AG04449 (cell line): ENCODE measurements around the gene MRFAP1L1.

ENCODE experiments used
- CTCF ChIA-PET: fragments of 350-600 bp; formaldehyde crosslinking; extraction: SDS; loops from one replicate; lab custom pipeline; 2021; ENCODE audit warnings: antibody characterized with exemption; lab: Yijun Ruan, JAX
- POLR2A ChIA-PET: fragments of 400-600, 350-600 bp; formaldehyde crosslinking; extraction: SDS; loops from one replicate; lab custom pipeline; 2020; ENCODE audit warnings: antibody characterized with exemption, inconsistent platforms; lab: Yijun Ruan, JAX
- DNase-seq: peaks from one replicate; pipeline ENCODE4 v3.0.0-alpha.2; 2010; ENCODE audit warnings: low read depth, low spot score
- H3K4me3 ChIP-seq: 2 replicates; pipeline ENCODE4 v1.5.1; 2011; ENCODE audit warnings: low read depth, mild to moderate bottlenecking, control low read depth, low read length
- TF ChIP-seq, protein P1 (sequence below): IDR thresholded peaks from one replicate; pipeline ENCODE4 v1.5.1; 2011; ENCODE audit warnings: mild to moderate bottlenecking, moderate library complexity, low read length, control low read depth, inconsistent platforms; ENCODE audit not compliant: insufficient read depth; ENCODE audit errors: missing control alignments

Gene MRFAP1L1

DNA sequence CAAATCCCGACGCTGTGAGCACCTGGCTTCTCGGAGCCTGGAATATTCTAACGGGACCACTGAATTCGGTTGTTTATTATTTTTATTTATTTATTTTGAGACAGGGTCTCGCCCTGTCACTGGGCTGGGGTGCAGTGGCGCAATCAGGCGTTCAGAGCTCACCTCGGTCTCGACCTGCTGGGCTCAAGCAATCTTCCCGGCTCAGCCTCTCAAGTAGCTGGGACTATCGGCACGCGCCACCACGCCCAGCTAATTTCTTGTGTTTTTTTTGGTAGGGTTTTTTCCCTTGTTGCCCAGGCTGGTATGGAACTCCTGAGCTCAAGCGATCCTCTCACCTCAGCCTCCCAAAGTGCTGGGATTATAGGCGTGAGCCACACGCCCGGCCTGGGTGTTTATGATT, 37.5 kb downstream of the MRFAP1L1 start:
- DNase-seq: no peak
- TF ChIP-seq, protein P1, sequence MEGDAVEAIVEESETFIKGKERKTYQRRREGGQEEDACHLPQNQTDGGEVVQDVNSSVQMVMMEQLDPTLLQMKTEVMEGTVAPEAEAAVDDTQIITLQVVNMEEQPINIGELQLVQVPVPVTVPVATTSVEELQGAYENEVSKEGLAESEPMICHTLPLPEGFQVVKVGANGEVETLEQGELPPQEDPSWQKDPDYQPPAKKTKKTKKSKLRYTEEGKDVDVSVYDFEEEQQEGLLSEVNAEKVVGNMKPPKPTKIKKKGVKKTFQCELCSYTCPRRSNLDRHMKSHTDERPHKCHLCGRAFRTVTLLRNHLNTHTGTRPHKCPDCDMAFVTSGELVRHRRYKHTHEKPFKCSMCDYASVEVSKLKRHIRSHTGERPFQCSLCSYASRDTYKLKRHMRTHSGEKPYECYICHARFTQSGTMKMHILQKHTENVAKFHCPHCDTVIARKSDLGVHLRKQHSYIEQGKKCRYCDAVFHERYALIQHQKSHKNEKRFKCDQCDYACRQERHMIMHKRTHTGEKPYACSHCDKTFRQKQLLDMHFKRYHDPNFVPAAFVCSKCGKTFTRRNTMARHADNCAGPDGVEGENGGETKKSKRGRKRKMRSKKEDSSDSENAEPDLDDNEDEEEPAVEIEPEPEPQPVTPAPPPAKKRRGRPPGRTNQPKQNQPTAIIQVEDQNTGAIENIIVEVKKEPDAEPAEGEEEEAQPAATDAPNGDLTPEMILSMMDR: no peak
- ChIA-PET CTCF (interaction anchor here (1.5 kb wide), 1 partner anchor 14 kb away, joined by 6 read pairs; no protein-coding TSS in a partner anchor), POLR2A (interaction anchor here (0.7 kb wide), 1 partner anchor 44 kb away, joined by 3 read pairs; the partner anchor contains the start of gene BLOC1S4)
- H3K4me3 ChIP-seq: no peak overlapping the region

DNA sequence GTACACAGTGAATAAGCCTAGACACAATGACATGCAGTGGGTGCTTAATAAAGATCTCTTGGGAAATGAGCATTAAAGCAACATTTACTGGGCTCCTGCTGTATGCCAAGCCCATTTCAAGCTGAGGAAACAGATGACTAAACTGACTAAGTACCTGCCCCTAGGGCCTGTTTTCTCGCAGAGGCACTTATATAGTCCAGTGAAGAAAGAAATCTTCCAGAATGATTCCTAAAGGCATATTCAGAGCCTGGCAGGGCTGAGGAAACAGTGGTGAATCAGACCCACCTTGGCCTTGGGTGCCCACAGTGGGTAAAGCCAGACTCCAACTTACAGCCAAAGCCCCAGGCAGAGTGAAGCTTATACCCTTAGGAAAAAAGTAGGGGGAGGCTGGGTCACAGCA, 38.0 kb downstream of the MRFAP1L1 start:
- TF ChIP-seq, protein P1: no peak
- H3K4me3 ChIP-seq: no peak overlapping the region
- no peak for DNase-seq
- ChIA-PET CTCF (interaction anchor here (1.5 kb wide), 1 partner anchor 13 kb away, joined by 6 read pairs; no protein-coding TSS in a partner anchor), POLR2A (interaction anchor here (0.7 kb wide), 1 partner anchor 44 kb away, joined by 3 read pairs; the partner anchor contains the start of gene BLOC1S4)

DNA sequence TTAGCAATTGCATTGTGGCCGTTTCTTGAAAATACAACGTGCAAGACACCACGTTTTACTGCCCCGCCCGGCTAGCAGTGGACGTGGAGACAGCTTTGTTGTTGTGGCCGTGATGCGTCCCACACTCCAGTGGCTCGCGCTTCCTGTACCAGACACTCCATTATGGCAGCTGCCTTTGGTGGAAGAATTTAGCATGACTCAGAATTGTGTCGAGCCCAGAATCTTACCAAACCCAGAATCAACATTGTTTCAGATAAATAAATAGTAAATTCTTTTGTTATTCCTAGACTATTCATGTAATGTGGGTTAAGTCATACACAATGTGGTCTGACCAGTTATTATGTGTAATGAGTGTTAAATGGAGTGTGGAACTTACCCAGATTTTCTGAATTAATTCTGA, 41.3 kb downstream of the MRFAP1L1 start:
- H3K4me3 ChIP-seq: no peak overlapping the region
- TF ChIP-seq, protein P1: no peak
- CTCF ChIA-PET: interaction anchor here (0.7 kb wide), 1 partner anchor 25 kb away, joined by 3 read pairs; no protein-coding TSS in a partner anchor
- DNase-seq: peak; percentile 16
- POLR2A ChIA-PET: interaction anchor here (0.7 to 1.1 kb wide), 2 partner anchors 28 to 219 kb away, joined by 3 to 4 read pairs; partner anchors contain the start of gene MRFAP1

DNA sequence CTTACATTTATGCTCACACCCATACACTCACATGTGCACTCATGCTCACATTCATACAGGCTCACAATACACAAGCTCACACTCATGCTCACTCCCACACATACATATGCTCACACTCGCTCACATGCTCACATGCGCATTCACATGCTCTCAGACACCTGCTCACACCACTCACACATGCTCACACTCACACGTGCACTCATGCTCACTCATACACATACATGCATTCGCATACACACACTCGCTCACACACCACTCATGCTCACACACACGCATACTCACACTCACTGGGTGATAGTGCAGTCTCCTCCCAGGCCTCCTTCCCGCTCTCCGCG, 44.4 kb downstream of the MRFAP1L1 start:
- TF ChIP-seq, protein P1: no peak
- no peak overlapping the region for H3K4me3 ChIP-seq
- ChIA-PET CTCF (no interaction called here), POLR2A (no interaction called here)
- DNase-seq: no peak

DNA sequence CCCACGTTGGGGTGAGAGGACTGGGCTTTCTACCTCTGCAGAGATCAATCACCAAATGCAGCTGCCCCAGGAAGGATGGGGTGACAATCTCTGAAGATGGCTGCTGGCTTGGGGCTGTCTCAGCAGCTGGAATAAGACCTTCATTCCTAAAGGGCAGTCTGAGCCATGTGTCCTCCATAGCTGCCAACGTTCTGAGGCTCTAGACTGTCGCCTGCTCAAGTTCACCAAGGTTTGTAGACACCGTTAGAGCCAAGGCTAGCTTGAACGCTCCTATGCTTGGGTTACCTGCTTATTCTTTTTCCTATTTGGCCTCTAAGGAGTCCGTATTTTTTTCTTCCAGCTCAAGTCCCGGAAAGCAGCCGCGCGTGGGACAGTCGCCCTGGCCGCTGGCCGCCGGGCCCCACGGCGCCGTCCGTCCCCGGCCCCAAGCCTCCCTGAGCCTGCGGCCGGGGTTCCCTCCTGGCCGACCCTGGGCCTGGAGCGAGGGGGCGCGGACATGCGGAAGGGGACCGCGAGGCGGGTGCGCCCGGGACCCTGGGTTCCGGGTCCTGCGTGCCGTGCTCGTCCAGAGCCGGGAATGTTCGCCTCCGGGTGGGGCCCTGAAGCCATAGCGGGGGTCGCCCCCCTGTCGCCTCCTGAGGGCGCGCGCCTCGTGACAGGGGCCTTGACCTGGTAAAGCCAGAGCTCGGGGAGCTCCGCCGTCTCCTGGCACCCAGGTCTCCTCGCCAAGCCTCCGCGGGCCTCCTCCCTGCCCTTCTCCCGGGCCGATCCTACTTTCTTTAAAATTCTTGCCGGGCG, 45.9 kb downstream of the MRFAP1L1 start:
- CTCF ChIA-PET: interaction anchor here (0.6 to 1.9 kb wide), 5 partner anchors 10 to 420 kb away, joined by 3 to 6 read pairs (median 3); a partner anchor contains a TSS
- POLR2A ChIA-PET: interaction anchor here (1.0 to 2.1 kb wide), 4 partner anchors 10 to 46 kb away, joined by 3 to 13 read pairs (median 4); partner anchors contain the start of genes MRFAP1 and MRFAP1L1
- TF ChIP-seq, protein P1: no peak
- H3K4me3 ChIP-seq: no peak overlapping the region; the same call in 1 of the 2 replicates
- no peak for DNase-seq

DNA sequence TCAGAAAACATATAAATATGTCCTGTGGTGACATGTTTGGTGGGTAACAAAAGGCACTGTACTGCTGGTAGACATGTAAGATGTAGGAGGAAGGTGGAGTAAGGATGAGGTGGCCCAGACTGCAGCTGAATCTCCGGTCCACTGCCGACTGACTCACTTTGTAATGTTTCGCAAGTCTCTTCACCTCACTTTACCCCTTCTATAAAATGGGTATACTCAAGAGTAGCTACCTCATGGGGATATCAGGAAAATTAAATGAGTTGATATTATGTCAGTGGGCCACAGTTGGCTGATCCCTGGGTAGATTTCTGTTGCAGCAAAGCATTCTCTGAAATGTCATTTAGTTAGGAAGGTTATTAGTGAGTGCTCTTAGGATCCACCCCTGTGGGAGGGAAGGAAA, 47.1 kb downstream of the MRFAP1L1 start:
- ChIA-PET POLR2A (interaction anchor here (1.3 kb wide), 1 partner anchor 18 kb away, joined by 4 read pairs; no protein-coding TSS in a partner anchor), CTCF (interaction anchor here (2.0 kb wide), 1 partner anchor 12 kb away, joined by 7 read pairs; no protein-coding TSS in a partner anchor)
- DNase-seq: no peak
- no peak overlapping the region for H3K4me3 ChIP-seq
- TF ChIP-seq, protein P1: no peak
